NCI-H510A (cell line): ENCODE results near the gene FANK1.
"Not testable (repeated sequence)": the region's sequence is repeated elsewhere in the genome, so short reads cannot be mapped to it uniquely, and the experiment has no call there.

Experiments
- DNase-seq: peaks from one replicate; lab custom pipeline; 2025; lab: John Stamatoyannopoulos, UW

Gene FANK1

DNA sequence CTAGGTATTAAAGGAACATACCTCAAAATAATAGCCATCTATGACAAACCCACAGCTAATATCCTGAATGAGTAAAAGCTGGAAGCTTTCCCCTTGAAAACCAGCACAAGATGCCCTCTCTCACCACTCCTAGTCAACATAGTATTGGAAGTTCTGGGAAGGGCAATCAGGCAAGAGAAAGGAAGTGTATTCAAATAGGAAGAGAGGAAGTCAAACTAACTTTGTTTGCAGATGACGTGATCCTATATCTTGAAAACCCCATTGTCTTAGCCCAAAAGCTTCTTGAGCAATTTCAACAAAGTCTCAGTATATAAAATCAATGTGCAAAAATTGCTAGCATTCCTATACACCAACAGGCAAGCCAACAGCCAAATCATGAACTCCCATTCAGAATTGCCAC lies 131.3 kb downstream of the FANK1 start:
- no peak for DNase-seq

DNA sequence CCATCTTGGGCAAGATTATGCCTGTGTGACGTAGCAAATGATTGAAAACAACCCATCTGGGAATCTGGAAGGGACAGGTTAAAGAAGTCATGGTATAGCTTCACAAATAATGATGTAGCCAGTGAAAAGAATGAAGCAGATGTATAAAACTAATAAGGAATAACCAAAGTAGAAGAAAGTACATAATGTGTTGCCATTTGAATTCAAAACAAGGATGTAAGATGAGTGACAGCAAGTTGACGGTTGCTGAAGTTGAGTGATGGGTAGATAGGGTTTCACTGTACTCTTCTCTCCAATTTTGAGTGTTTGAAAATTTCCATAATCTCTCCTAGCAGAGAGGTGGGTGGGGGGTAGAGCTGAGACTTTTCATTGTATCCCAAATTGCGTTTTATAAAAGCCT lies 133.6 kb downstream of the FANK1 start:
- no peak for DNase-seq

DNA sequence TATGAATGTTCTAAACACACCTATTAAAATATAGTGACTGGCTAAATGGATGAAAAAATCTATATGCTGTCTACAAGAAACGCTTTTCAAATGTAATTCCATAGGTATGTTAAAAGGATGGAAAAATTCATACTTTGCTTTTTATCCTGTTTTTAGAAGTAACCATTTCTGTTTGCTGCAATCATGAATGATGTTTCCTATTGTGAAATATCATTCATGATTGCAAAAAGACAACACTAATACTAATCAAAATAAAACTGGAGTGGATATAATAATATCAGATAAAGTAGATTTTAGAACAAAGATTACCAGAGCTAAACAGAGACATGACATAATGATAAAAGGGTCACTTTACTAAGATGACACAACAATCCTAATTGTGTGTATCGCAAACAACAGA lies 138.2 kb downstream of the FANK1 start:
- no peak for DNase-seq

DNA sequence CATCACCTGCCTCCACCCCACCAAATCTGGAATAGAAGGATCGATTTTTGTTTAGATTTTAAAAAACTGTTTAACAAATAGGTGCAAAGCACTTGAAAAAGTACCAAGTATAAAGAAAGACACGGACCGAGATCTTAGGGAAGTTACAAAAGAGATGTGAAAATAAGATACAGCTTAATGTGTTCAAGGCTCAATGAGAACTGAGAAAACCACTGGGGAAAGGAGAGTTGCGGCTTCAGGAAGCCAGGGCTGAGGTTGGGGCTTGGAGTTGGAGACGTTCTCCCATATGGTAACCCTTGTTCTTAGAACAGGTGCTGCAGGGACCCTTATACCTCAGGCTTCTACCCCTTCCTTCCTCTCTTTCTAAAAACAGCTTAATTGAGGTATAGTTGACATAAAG lies 140.2 kb downstream of the FANK1 start:
- DNase-seq: no peak

DNA sequence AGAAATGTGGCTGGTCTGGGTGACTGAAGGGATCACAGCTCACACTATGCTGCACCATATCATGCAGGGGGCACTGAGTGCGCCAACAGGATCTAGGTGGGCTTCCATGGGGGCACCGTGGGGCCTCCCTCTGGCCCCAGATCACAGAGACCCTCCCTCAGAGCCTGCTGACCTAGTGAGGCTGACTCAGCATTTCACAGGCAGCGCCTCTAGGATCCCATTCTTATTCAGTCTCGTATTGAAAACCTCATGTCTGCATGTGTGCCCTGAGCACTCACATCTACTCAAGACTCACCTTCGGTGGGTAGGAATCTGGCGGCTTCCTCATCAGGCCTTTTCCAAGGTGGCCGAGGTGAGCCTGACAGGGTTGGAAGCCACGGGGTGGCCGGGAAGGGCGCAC lies 141.6 kb downstream of the FANK1 start:
- DNase-seq: no peak

DNA sequence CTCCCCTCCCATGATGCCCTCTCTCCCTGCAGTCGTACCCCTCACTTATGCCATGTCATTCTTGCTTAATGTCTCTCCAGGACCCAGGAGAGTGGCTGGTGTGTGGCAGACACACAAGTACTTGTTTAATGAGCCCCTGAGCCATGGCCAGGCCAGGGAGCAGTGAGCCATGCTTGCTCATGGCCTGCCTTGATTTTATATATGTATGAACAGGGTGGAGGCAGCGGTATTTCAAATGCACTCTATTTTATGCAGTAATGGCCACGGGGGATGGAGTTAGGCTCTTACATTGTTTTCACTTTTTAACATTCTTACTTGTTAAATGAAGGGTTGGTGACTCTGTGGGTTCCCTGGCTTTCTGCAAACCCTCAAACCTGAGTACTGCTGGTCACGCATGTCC lies 144.8 kb downstream of the FANK1 start:
- DNase-seq: no peak

DNA sequence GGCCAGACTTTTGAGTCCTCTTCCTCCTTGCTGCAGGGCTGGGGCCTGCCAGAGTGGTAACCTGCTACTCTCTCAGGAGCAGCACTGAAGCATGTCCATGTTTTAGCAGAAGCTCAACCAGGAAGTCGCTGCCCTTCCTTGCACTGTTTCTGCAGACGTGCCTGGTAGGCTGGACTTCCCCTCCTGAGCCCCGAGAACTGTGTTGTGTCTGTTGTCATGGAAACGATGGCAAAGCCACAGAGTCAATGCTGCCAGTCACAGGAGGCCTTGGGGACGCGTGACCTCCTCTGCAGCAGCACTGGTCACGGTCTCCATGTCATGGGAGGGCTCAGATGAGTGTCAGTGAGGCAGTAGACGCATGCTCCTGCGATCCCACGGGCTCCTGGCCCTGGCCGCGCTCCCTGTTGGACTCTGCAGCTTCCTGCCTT lies 145.5 kb downstream of the FANK1 start:
- DNase-seq: no peak

DNA sequence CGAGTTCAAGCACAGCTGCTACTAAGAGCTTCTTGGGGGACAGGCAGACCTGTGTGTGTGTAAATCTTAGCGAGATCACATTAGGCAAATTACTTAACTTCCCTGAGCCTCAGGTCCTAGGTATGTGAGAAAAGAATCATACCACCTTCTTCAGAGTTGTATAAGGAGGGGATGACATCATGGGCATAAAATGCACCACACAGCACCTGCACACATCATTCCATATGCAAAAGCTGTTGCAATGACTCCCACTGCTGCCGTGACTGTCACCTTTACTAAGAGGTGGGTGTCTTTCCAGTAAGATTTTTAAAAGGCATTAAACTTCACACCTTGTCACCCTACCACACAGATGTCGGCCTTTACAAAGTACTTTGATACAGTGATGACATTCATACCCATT lies 146.0 kb downstream of the FANK1 start:
- no peak for DNase-seq

DNA sequence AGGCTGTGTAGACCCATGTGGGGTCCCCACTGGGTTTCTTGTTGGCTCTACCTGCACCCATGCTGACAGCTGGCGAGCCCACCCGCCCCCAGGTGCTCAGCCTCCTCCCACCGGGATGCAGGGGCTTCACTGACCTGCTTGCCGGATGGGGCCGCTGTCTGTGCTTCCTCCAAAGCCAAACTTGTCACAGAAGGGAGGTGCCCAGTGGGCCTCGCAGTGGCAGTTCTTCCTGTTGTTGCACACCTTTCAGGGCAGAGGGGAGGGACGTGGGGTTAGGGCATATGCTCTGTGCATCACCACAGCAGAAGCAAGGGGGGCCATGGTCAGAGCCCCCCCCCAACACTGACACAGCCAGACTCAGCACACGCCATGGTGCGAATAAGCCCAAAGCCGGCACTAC lies 146.5 kb downstream of the FANK1 start:
- no peak for DNase-seq

DNA sequence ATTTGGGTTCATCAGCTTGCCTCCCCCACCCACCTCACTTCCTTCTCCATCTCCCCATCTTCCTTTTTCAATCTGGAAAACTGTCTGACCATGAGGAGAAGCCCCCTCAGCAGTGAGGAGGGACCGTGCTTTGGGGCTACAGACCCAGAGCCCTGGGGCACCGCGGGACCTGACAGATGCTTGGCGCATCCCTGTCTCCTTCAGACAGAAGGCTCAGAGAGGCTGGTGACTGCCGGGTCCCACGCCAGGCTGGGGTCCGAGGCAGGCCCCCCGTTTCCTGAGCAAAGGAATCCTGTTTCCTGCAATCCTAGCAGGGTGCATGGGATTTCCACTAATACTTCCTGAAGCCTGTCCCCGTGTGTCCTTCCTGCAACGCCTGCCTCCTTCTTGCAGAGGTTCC lies 147.0 kb downstream of the FANK1 start:
- no peak for DNase-seq

DNA sequence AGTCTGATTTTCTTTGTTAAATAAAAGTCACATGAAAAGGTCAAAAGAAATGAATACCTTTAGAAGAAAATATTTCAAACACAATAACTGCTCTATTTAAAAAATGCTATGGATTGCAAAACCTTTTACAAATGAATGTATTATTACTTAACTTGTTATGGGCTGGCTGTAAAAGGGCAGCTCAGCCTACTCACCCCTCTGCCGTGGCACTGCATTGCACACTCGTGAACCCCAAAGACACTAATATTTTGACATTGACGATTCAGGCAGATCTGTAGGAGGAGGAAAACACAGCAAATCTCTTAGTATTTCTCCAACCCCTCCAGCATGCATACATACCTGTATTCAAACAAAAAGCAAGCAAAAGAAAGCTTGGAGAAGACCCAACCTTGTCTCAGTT lies 149.5 kb downstream of the FANK1 start:
- no peak for DNase-seq

DNA sequence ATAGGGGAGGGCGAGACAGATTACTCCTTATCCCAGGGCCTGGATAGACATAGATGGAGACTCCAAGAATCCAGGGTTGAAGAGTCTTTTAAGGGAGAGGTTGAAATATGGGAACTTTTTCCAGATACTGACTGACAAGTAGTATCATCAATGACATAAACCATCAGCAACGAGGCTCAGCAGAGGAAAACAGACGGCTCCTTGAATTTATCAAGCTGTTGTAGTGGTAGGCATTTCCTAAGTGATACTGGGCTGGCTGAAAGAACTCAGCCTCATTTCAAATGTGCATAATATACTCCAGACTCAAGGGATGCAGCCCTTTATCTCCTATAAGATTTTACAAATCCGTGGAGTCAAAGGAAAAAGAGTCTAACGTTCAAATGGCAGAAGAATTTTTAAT lies 150.5 kb downstream of the FANK1 start:
- DNase-seq: no peak

DNA sequence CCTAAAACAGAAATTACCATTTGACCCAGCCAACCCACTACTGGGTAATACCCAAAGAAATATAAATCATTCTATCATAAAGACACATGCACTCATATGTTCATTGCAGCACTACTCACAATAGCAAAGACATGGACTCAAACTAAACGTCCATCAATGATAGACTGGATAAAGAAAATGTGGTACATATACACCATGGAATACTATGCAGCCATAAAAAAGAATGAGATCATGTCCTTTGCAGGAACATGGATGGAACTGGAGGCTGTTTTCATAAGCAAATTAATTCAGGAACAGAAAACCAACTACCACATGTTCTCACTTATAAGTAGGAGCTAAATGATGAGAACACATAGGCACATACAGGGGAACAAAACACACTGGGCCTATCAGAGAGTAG lies 151.4 kb downstream of the FANK1 start:
- not testable (repeated sequence) for DNase-seq

DNA sequence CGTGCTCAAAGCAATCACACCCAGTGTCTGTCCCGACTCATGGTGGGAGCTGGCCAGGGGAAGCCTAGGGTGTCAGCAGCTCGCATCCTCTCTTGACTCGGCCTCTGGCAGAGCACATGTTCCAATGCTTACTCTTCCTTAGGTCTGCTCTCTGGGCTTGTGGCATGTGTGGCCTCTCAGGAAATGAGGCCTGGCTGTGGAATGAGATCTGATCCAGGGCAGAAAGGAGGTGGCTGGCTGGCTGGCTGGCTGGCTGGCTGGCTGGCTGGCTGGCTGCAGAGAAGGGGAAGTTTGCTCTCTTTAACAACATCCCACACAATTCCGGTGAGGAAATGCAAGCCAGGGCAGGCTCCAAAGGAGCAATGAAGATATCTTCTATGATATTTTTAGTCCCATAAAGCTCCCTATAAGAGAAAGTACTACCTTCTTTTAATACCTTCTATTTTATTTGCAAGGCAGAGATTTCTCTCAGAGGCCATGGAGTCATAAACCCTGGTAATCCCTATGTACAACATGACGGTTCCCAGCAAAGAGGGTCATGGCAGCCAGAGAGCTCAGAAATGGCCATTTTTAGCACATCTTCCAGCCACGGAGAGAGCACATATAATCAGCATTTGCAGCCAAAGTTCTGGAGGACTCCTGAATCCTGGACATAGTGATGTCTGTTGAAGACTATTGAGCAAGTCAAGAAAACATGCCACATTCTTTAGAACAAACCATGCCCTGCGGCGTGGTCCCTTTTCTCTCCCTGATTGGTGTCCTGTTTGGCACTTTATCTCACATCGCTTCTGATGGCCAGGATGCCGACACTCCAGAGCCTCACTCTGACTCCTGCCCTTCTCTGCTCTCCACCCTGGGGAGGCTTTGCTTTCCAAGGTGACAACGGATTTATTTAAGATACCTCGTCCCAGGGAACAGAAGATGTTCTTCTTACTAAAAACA lies 153.7 kb downstream of the FANK1 start:
- no peak for DNase-seq

DNA sequence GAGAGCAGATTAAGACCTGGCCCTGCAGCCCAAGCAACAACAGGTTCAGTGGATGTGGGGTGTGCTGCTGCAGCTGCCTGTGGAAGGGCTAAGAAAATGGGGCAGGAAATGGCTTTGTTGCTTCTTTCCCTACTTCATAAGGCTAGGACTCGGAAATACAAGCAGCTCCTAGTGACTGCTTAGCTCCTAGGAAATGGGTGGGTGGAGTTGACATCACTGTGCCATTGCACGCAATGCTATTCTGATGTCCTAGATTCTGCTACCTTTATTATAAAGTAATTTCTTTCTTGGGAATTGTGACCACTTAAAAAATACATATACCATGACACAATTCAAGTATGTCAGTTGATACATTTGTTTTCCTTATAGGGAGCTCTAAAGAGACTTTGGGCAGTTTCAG lies 155.8 kb downstream of the FANK1 start:
- DNase-seq: no peak

DNA sequence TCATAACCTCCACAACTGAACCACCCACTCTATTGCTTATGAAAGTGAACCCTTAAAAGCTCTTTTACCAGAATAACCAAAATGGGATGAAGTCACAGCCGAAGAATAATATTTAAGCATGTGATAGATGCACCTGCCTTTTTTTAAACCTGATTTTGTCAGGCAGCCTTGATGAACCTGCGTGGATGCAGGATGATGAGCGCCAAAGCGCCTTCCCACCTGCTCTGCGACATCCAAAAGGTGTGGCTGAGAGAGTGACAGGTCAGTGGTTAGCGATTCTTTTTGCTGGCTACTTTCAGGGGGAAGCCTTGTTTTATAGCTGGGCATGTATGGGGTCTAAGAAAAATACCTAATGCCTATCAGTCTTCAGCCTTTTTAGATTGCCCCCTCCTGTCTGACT lies 157.8 kb downstream of the FANK1 start:
- DNase-seq: no peak

DNA sequence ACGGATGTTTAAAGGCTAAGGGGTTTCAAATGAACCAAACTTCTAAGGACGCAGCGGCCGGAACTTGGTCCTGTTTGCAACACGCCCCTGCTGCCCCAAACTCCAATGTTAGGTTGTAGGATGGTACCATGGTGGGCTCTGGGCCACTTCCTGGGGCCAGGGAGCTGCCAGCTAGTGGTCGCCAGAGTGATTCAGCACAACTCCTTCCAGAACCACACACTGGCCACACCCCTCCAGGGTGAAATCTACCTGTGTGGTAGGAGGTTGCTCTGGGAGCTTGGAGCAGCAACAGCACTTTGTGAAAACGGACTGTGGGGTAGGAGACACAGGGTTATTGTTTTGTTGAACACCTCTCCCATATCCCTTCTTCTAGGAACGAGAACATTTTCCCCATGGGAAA lies 161.1 kb downstream of the FANK1 start:
- DNase-seq: no peak

DNA sequence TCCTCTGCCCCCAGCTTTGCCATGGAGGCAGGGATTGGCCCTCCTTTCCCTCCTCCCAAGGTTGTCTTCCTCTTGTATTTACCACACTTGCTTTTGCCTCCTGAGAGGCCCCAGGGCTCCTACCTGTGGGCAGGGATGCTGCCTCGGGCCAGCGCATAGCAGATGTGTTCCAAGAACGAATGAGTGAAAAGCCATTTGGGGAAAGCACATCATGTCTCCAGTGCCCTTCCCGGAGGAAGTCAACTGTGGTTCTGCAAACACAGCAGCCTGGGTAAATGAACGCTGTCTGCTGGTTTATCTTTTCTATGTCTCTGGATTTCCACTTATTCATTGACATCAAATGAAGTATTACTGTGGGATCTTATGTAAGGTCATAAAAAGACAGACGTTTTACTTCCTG lies 161.7 kb downstream of the FANK1 start:
- no peak for DNase-seq

DNA sequence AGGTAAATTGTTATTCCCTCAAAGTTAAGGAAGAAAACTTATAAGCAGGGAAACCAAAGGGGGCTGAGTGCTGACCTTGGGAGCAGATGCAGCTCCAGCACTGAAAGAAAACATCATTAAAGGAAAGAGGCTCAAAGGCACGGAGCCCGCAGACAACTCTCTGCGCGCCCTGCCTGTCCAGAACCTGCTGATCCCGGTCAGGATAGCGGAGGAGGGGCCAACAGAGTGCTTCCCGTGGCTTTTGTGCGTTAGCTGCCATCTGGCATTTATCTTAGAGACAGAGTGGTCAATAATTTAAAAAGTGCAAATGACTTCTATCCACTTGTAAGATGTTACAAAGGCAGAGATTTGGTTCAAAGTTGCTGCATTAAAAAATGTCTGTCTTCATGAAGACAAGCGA lies 162.1 kb downstream of the FANK1 start:
- no peak for DNase-seq
